ENCODE results near the gene TMEM41B.
A peak's percentile ranks its signal among the peaks of the same experiment; 100 is the strongest.
"Not testable (repeated sequence)": the region's sequence is repeated elsewhere in the genome, so short reads cannot be mapped to it uniquely, and the experiment has no call there.

TMEM41B gene

GRCh38 chr11:9263840-9264315, 50.5 kb downstream of the TMEM41B start:
- no peaks in the 10 kb centered on the region for H3K36me3 ChIP-seq (ENCODE audit: insufficient read depth, low read length)
- no peaks in the 10 kb centered on the region for H3K9me3 ChIP-seq (ENCODE audit: insufficient read depth, low read length, severe bottlenecking)
- DNase-seq (no peak), ATAC-seq (ENCODE audit: insufficient read depth, low read depth) (peak; percentile 26)
- no peak overlapping the region for H3K27ac ChIP-seq (ENCODE audit: low read length)
- H3K27me3 ChIP-seq (ENCODE audit: insufficient read depth, low read length, poor library complexity), result peaks cover 44% of the 10 kb centered on the region
- no peak for TF ChIP-seq EZH2 (IDR thresholded peaks at IDR 0.05; ENCODE audit: borderline replicate concordance, low read depth, low read length, severe bottlenecking)
- TF ChIP-seq CTCF (IDR thresholded peaks at IDR 0.05; ENCODE audit: borderline replicate concordance, extremely low read depth, low read length, poor library complexity, severe bottlenecking), result no peak
- no peaks in the 10 kb centered on the region for H3K79me2 ChIP-seq (ENCODE audit: insufficient read depth, low read length)
- no peak overlapping the region for H2AFZ ChIP-seq (ENCODE audit: low read depth, low read length)
- H3K4me2 ChIP-seq (ENCODE audit: insufficient read depth, low read length), result peak overlapping the region; percentile 87
- peaks cover 7% of the 10 kb centered on the region; the same call in 1 of the 2 replicates for H4K20me1 ChIP-seq (ENCODE audit: insufficient read depth, low read length)
- H3K4me3 ChIP-seq (ENCODE audit: low read depth in 1 of 2, low read length in 2 of 2), result peak overlapping the region in 1 of 2 experiments; percentile 66; a peak in 3 of 4 replicates
- H3K4me1 ChIP-seq (ENCODE audit: insufficient read depth, low read length), result peaks cover 18% of the 10 kb centered on the region
- H3K9ac ChIP-seq (ENCODE audit: low read depth, low read length), result peak overlapping the region; percentile 56; the same call in 1 of the 2 replicates

- H3K4me2 ChIP-seq (ENCODE audit: insufficient read depth, low read length); DNase-seq; H2AFZ ChIP-seq (ENCODE audit: low read depth, low read length); H3K79me2 ChIP-seq (ENCODE audit: insufficient read depth, low read length); H4K20me1 ChIP-seq (ENCODE audit: insufficient read depth, low read length); H3K4me3 ChIP-seq (ENCODE audit: low read depth in 1 of 2, low read length in 2 of 2); ATAC-seq (ENCODE audit: insufficient read depth, low read depth); H3K36me3 ChIP-seq (ENCODE audit: insufficient read depth, low read length); H3K9ac ChIP-seq (ENCODE audit: low read depth, low read length); H3K27ac ChIP-seq (ENCODE audit: low read length); H3K9me3 ChIP-seq (ENCODE audit: insufficient read depth, low read length, severe bottlenecking): not testable (repeated sequence)
- Histone ChIP-seq H3K4me1 (ENCODE audit: insufficient read depth, low read length) (peaks cover 18% of the 10 kb centered on the region), H3K27me3 (ENCODE audit: insufficient read depth, low read length, poor library complexity) (peaks cover 30% of the 10 kb centered on the region)
These were observed 53.6 kb downstream of the TMEM41B start for GRCh38 chr11:9260838-9261146.

GRCh38 chr11:9259981-9260837, 54.2 kb downstream of the TMEM41B start:
- TF ChIP-seq EZH2 (IDR thresholded peaks at IDR 0.05; ENCODE audit: borderline replicate concordance, low read depth, low read length, severe bottlenecking), result no peak
- no peak for TF ChIP-seq CTCF (IDR thresholded peaks at IDR 0.05; ENCODE audit: borderline replicate concordance, extremely low read depth, low read length, poor library complexity, severe bottlenecking)
- Histone ChIP-seq H4K20me1 (ENCODE audit: insufficient read depth, low read length) (0 out of 2 replicates have a peak, but pooled peaks cover 3% of the 10 kb centered on the region), H3K4me2 (ENCODE audit: insufficient read depth, low read length) (no peak overlapping the region), H3K4me1 (ENCODE audit: insufficient read depth, low read length) (peaks cover 14% of the 10 kb centered on the region), H3K9me3 (ENCODE audit: insufficient read depth, low read length, severe bottlenecking) (no peaks in the 10 kb centered on the region), H3K36me3 (ENCODE audit: insufficient read depth, low read length) (no peaks in the 10 kb centered on the region), H3K27ac (ENCODE audit: low read length) (no peak overlapping the region), H2AFZ (ENCODE audit: low read depth, low read length) (no peak overlapping the region), H3K4me3 (ENCODE audit: low read depth in 1 of 2, low read length in 2 of 2) (no peak overlapping the region), H3K9ac (ENCODE audit: low read depth, low read length) (no peak overlapping the region), H3K79me2 (ENCODE audit: insufficient read depth, low read length) (no peaks in the 10 kb centered on the region), H3K27me3 (ENCODE audit: insufficient read depth, low read length, poor library complexity) (peaks cover 25% of the 10 kb centered on the region)
- DNase-seq, result no peak
- no peak for ATAC-seq (ENCODE audit: insufficient read depth, low read depth)

GRCh38 chr11:9258279-9258678, 56.1 kb downstream of the TMEM41B start:
- H3K27me3 ChIP-seq (ENCODE audit: insufficient read depth, low read length, poor library complexity); H3K27ac ChIP-seq (ENCODE audit: low read length); H3K36me3 ChIP-seq (ENCODE audit: insufficient read depth, low read length); H3K4me3 ChIP-seq (ENCODE audit: low read depth in 1 of 2, low read length in 2 of 2); H3K4me2 ChIP-seq (ENCODE audit: insufficient read depth, low read length); H3K9ac ChIP-seq (ENCODE audit: low read depth, low read length); DNase-seq; H4K20me1 ChIP-seq (ENCODE audit: insufficient read depth, low read length); H3K9me3 ChIP-seq (ENCODE audit: insufficient read depth, low read length, severe bottlenecking); H2AFZ ChIP-seq (ENCODE audit: low read depth, low read length); ATAC-seq (ENCODE audit: insufficient read depth, low read depth); H3K4me1 ChIP-seq (ENCODE audit: insufficient read depth, low read length); H3K79me2 ChIP-seq (ENCODE audit: insufficient read depth, low read length): not testable (repeated sequence)

All from DND-41 (cell line).